Fibroblast of gingiva (primary cell): ENCODE results near the gene SLC26A11.
"Not testable (repeated sequence)": the region's sequence is repeated elsewhere in the genome, so short reads cannot be mapped to it uniquely, and the experiment has no call there.

Experiments used
- DNase-seq: peaks from one replicate; pipeline ENCODE4 v3.0.0-alpha.2; 2011; ENCODE audit warnings: low read depth

The SLC26A11 gene

GRCh38 chr17:80244871-80245509 is 24.8 kb downstream of the SLC26A11 start:
- no peak for DNase-seq

GRCh38 chr17:80245566-80246265 is 25.5 kb downstream of the SLC26A11 start:
- no peak for DNase-seq

- DNase-seq = no peak
Measured at GRCh38 chr17:80246266-80246681, 26.0 kb downstream of the SLC26A11 start.

- DNase-seq = no peak
Measured at GRCh38 chr17:80246726-80247125, 26.5 kb downstream of the SLC26A11 start.

GRCh38 chr17:80247561-80247960 is 27.3 kb downstream of the SLC26A11 start:
- DNase-seq = no peak

GRCh38 chr17:80248001-80248893 is 28.0 kb downstream of the SLC26A11 start:
- DNase-seq = no peak

- no peak for DNase-seq
Measured at GRCh38 chr17:80248894-80249710, 28.9 kb downstream of the SLC26A11 start.

GRCh38 chr17:80251966-80252365 is 31.7 kb downstream of the SLC26A11 start:
- DNase-seq = no peak

- DNase-seq = no peak
Measured at GRCh38 chr17:80252871-80253270, 32.6 kb downstream of the SLC26A11 start.

GRCh38 chr17:80253631-80254395 is 33.6 kb downstream of the SLC26A11 start:
- no peak for DNase-seq

GRCh38 chr17:80254396-80255251 is 34.4 kb downstream of the SLC26A11 start:
- peak; percentile 95 for DNase-seq

GRCh38 chr17:80256034-80256350 is 35.8 kb downstream of the SLC26A11 start:
- no peak for DNase-seq

GRCh38 chr17:80257716-80258213 is 37.5 kb downstream of the SLC26A11 start:
- no peak for DNase-seq

GRCh38 chr17:80258296-80258695 is 38.1 kb downstream of the SLC26A11 start:
- DNase-seq = not testable (repeated sequence)

GRCh38 chr17:80259457-80260068 is 39.3 kb downstream of the SLC26A11 start:
- no peak for DNase-seq

GRCh38 chr17:80260069-80260535 is 39.9 kb downstream of the SLC26A11 start:
- DNase-seq = peak; percentile 78

- DNase-seq = peak; percentile 34
Measured at GRCh38 chr17:80260791-80261158, 40.5 kb downstream of the SLC26A11 start, which contains the start of gene RNF213. RNF213 (plus strand) TSS chr17:80260852; CDS start chr17:80263682, 2,830 bp downstream.

GRCh38 chr17:80261159-80261894 is 41.1 kb downstream of the SLC26A11 start:
- peak; percentile 47 for DNase-seq

GRCh38 chr17:80261895-80262279 is 41.7 kb downstream of the SLC26A11 start:
- DNase-seq = no peak
